ENCODE data around the gene IER5.
"Not testable (repeated sequence)": the region's sequence is repeated elsewhere in the genome, so short reads cannot be mapped to it uniquely, and the experiment has no call there.

The IER5 gene

DNA sequence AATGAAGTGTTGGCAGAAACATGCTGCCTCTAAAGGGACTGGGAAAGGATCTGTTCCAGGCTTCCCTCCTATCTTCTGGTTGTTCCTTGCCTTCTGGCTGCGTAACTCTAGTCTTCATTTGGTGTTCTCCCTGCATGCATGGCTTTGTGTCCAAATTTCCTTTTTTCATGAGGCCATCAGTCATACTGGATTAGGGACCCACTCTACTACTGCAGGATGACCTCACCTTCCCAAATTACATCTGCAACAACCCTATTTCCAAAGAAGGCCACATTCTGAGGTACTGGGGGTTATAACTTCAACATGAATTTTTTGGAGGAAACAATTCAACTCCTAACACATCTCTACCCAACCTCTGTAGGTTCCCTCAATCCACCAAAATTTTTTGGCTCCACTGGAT, 28.4 kb upstream of the IER5 start:
- Histone ChIP-seq H3K36me3 (ENCODE audit: control insufficient read depth in 2 of 2, insufficient read depth in 2 of 2, low read length in 2 of 2) (peaks cover 0 to 3% of the 10 kb centered on the region in 2 donors), H3K4me3 (ENCODE audit: low read length in 2 of 2) (no peak overlapping the region), H3K4me1 (ENCODE audit: control insufficient read depth, insufficient read depth, low read length) (peaks cover 3% of the 10 kb centered on the region), H3K9ac (ENCODE audit: low read length in 2 of 2) (no peak overlapping the region), H3K27ac (ENCODE audit: low read length) (no peak overlapping the region), H3K27me3 (ENCODE audit: control insufficient read depth in 1 of 2, insufficient read depth in 2 of 2, low read length in 2 of 2) (no peaks in the 10 kb centered on the region), H3K9me3 (ENCODE audit: control insufficient read depth in 2 of 2, low read length in 2 of 2) (no peaks in the 10 kb centered on the region)

- H3K9me3 ChIP-seq (ENCODE audit: control insufficient read depth in 2 of 2, low read length in 2 of 2); H3K4me1 ChIP-seq (ENCODE audit: control insufficient read depth, insufficient read depth, low read length); H3K4me3 ChIP-seq (ENCODE audit: low read length in 2 of 2); H3K27me3 ChIP-seq (ENCODE audit: control insufficient read depth in 1 of 2, insufficient read depth in 2 of 2, low read length in 2 of 2); H3K36me3 ChIP-seq (ENCODE audit: control insufficient read depth in 2 of 2, insufficient read depth in 2 of 2, low read length in 2 of 2); H3K9ac ChIP-seq (ENCODE audit: low read length in 2 of 2); H3K27ac ChIP-seq (ENCODE audit: low read length): not testable (repeated sequence)
These were observed 27.6 kb upstream of the IER5 start for GRCh38 chr1:181060947-181061346.

GRCh38 chr1:181061487-181061886, 27.0 kb upstream of the IER5 start:
- H3K36me3 ChIP-seq (ENCODE audit: control insufficient read depth in 2 of 2, insufficient read depth in 2 of 2, low read length in 2 of 2): no peaks in the 10 kb centered on the region
- no peak overlapping the region for H3K27ac ChIP-seq (ENCODE audit: low read length)
- peaks cover 3% of the 10 kb centered on the region for H3K4me1 ChIP-seq (ENCODE audit: control insufficient read depth, insufficient read depth, low read length)
- no peaks in the 10 kb centered on the region for H3K27me3 ChIP-seq (ENCODE audit: control insufficient read depth in 1 of 2, insufficient read depth in 2 of 2, low read length in 2 of 2)
- H3K9ac ChIP-seq (ENCODE audit: low read length in 2 of 2): no peak overlapping the region
- H3K9me3 ChIP-seq (ENCODE audit: control insufficient read depth in 2 of 2, low read length in 2 of 2): no peaks in the 10 kb centered on the region
- no peak overlapping the region for H3K4me3 ChIP-seq (ENCODE audit: low read length in 2 of 2)

DNA sequence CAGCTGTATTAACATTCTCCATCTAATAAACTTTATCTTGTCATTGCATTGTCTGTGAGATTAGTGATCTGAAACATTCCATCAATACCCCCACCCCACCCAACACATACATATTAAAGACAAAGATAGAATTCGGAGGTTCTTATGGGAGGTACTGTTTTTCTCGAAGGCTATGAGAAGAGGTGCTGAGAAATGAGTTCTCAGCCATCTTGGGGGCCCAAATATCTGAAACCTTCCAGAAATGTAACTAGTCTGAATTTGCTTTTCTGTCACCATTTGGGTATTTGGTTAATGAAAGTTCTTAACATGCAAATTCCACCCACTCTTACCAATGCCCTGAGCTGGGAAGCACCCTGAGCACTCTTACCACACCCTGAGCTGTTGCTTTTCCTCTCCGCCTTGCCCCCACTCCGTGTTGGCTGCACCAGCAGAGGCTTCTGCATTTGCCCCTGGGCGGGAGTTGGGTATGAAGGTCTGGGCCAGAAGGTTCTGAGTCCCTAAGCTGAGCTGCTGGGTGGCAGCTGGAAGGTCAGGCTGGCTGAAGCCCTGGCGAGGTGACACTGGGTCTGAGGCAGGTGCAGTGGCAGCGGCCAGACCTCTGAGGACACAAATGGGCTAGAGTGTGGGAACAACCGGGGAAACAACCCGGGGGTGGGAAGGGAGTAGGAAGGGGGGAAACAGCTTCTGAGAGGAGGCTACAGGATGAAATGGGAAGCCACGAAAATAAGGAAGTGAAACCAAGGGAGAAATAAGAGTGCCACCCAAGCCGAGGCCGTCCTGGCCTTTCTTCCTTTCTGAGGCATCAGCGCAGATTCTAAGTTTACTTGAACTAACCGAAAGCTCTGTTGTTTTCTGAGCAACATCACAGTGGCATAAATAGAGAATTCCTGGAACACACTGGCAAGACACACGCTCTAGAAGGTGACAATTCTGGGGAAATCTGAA, 26.3 kb upstream of the IER5 start:
- no peaks in the 10 kb centered on the region for H3K36me3 ChIP-seq (ENCODE audit: control insufficient read depth in 2 of 2, insufficient read depth in 2 of 2, low read length in 2 of 2)
- H3K9ac ChIP-seq (ENCODE audit: low read length in 2 of 2): no peak overlapping the region
- no peak overlapping the region for H3K4me3 ChIP-seq (ENCODE audit: low read length in 2 of 2)
- H3K9me3 ChIP-seq (ENCODE audit: control insufficient read depth in 2 of 2, low read length in 2 of 2): no peaks in the 10 kb centered on the region
- H3K4me1 ChIP-seq (ENCODE audit: control insufficient read depth, insufficient read depth, low read length): no peaks in the 10 kb centered on the region
- H3K27me3 ChIP-seq (ENCODE audit: control insufficient read depth in 1 of 2, insufficient read depth in 2 of 2, low read length in 2 of 2): no peaks in the 10 kb centered on the region
- H3K27ac ChIP-seq (ENCODE audit: low read length): no peak overlapping the region

DNA sequence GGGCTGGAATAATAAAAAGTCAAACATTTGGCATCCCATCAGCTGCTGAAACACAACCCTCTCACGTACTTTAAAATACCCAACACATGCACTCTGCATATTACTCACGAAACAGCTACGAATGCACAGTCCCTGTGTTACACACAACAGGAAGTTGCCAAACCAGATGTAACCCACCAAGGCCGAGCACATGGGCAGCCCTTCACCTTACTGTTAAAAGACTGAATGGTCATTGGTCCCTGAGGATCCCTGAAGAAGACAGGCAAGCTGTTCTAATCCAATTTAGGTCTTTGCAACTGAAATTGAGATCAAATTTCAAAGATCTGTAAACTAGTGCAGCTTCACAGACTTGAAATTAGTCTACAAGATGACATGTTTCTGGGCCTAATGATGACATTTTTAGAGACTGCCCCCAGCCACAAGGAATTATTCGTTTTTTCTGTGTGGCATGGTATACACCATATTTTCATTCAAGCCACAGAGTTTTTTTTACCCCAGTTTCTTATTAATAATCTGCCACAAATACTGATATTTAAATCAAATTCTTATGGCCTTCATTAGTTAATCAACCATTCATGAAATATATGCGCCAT, 25.6 kb upstream of the IER5 start:
- H3K9ac ChIP-seq (ENCODE audit: low read length in 2 of 2): no peak overlapping the region
- H3K9me3 ChIP-seq (ENCODE audit: control insufficient read depth in 2 of 2, low read length in 2 of 2): no peaks in the 10 kb centered on the region
- H3K4me1 ChIP-seq (ENCODE audit: control insufficient read depth, insufficient read depth, low read length): no peaks in the 10 kb centered on the region
- no peak overlapping the region for H3K27ac ChIP-seq (ENCODE audit: low read length)
- no peak overlapping the region for H3K4me3 ChIP-seq (ENCODE audit: low read length in 2 of 2)
- no peaks in the 10 kb centered on the region for H3K27me3 ChIP-seq (ENCODE audit: control insufficient read depth in 1 of 2, insufficient read depth in 2 of 2, low read length in 2 of 2)
- no peaks in the 10 kb centered on the region for H3K36me3 ChIP-seq (ENCODE audit: control insufficient read depth in 2 of 2, insufficient read depth in 2 of 2, low read length in 2 of 2)

- Histone ChIP-seq H3K27me3 (ENCODE audit: control insufficient read depth in 1 of 2, insufficient read depth in 2 of 2, low read length in 2 of 2) (no peaks in the 10 kb centered on the region), H3K4me3 (ENCODE audit: low read length in 2 of 2) (no peak overlapping the region), H3K9ac (ENCODE audit: low read length in 2 of 2) (no peak overlapping the region), H3K27ac (ENCODE audit: low read length) (no peak overlapping the region), H3K9me3 (ENCODE audit: control insufficient read depth in 2 of 2, low read length in 2 of 2) (no peaks in the 10 kb centered on the region), H3K4me1 (ENCODE audit: control insufficient read depth, insufficient read depth, low read length) (no peaks in the 10 kb centered on the region), H3K36me3 (ENCODE audit: control insufficient read depth in 2 of 2, insufficient read depth in 2 of 2, low read length in 2 of 2) (no peaks in the 10 kb centered on the region)
These were observed 24.4 kb upstream of the IER5 start for GRCh38 chr1:181064011-181064623.

- no peaks in the 10 kb centered on the region for H3K36me3 ChIP-seq (ENCODE audit: control insufficient read depth in 2 of 2, insufficient read depth in 2 of 2, low read length in 2 of 2)
- no peaks in the 10 kb centered on the region for H3K9me3 ChIP-seq (ENCODE audit: control insufficient read depth in 2 of 2, low read length in 2 of 2)
- no peaks in the 10 kb centered on the region for H3K4me1 ChIP-seq (ENCODE audit: control insufficient read depth, insufficient read depth, low read length)
- H3K27me3 ChIP-seq (ENCODE audit: control insufficient read depth in 1 of 2, insufficient read depth in 2 of 2, low read length in 2 of 2): no peaks in the 10 kb centered on the region
- no peak overlapping the region for H3K4me3 ChIP-seq (ENCODE audit: low read length in 2 of 2)
- no peak overlapping the region for H3K9ac ChIP-seq (ENCODE audit: low read length in 2 of 2)
- H3K27ac ChIP-seq (ENCODE audit: low read length): no peak overlapping the region
These were observed 23.8 kb upstream of the IER5 start for GRCh38 chr1:181064702-181065101.

- H3K27ac ChIP-seq (ENCODE audit: low read length): no peak overlapping the region
- peaks cover 9% of the 10 kb centered on the region for H3K4me1 ChIP-seq (ENCODE audit: control insufficient read depth, insufficient read depth, low read length)
- no peak overlapping the region for H3K4me3 ChIP-seq (ENCODE audit: low read length in 2 of 2)
- H3K27me3 ChIP-seq (ENCODE audit: control insufficient read depth in 1 of 2, insufficient read depth in 2 of 2, low read length in 2 of 2): no peaks in the 10 kb centered on the region
- no peaks in the 10 kb centered on the region for H3K9me3 ChIP-seq (ENCODE audit: control insufficient read depth in 2 of 2, low read length in 2 of 2)
- no peak overlapping the region for H3K9ac ChIP-seq (ENCODE audit: low read length in 2 of 2)
- no peaks in the 10 kb centered on the region for H3K36me3 ChIP-seq (ENCODE audit: control insufficient read depth in 2 of 2, insufficient read depth in 2 of 2, low read length in 2 of 2)
These were observed 14.9 kb upstream of the IER5 start for GRCh38 chr1:181073638-181074037.

- H3K4me1 ChIP-seq (ENCODE audit: control insufficient read depth, insufficient read depth, low read length): peaks cover 9% of the 10 kb centered on the region
- H3K4me3 ChIP-seq (ENCODE audit: low read length in 2 of 2): no peak overlapping the region
- H3K9me3 ChIP-seq (ENCODE audit: control insufficient read depth in 2 of 2, low read length in 2 of 2): no peaks in the 10 kb centered on the region
- H3K9ac ChIP-seq (ENCODE audit: low read length in 2 of 2): no peak overlapping the region
- H3K27ac ChIP-seq (ENCODE audit: low read length): no peak overlapping the region
- no peaks in the 10 kb centered on the region for H3K27me3 ChIP-seq (ENCODE audit: control insufficient read depth in 1 of 2, insufficient read depth in 2 of 2, low read length in 2 of 2)
- H3K36me3 ChIP-seq (ENCODE audit: control insufficient read depth in 2 of 2, insufficient read depth in 2 of 2, low read length in 2 of 2): no peaks in the 10 kb centered on the region
These were observed 12.6 kb upstream of the IER5 start for GRCh38 chr1:181075766-181076350.

- Histone ChIP-seq H3K9ac (ENCODE audit: low read length in 2 of 2) (no peak overlapping the region), H3K4me3 (ENCODE audit: low read length in 2 of 2) (no peak overlapping the region), H3K9me3 (ENCODE audit: control insufficient read depth in 2 of 2, low read length in 2 of 2) (no peaks in the 10 kb centered on the region), H3K36me3 (ENCODE audit: control insufficient read depth in 2 of 2, insufficient read depth in 2 of 2, low read length in 2 of 2) (no peaks in the 10 kb centered on the region), H3K4me1 (ENCODE audit: control insufficient read depth, insufficient read depth, low read length) (peaks cover 9% of the 10 kb centered on the region), H3K27me3 (ENCODE audit: control insufficient read depth in 1 of 2, insufficient read depth in 2 of 2, low read length in 2 of 2) (no peaks in the 10 kb centered on the region), H3K27ac (ENCODE audit: low read length) (no peak overlapping the region)
These were observed 11.6 kb upstream of the IER5 start for GRCh38 chr1:181076852-181077251.
